HepG2 (cell line): ENCODE data around the gene SUZ12. TPM values are rescaled to one million over a fixed set of nuclear protein-coding genes. Genes with fewer than 3 reads are reported as not detected.
A peak's percentile ranks its signal among the peaks of the same experiment; 100 is the strongest.

Experiments used
- ATAC-seq: fragments of 200-7000 bp; cut with Tn5 transposase; 3 replicates; pipeline ENCODE4 v1.9.1; 2020; ENCODE audit warnings: mild to moderate bottlenecking, moderate library complexity
- BruUV-seq: library from RNA; stranded (reverse); fragments of 400-500 nt; replicated peaks from 2 replicates; lab custom pipeline; 2021; lab: Mats Ljungman, UMichigan
- CTCF ChIA-PET: fragments of 300-600 bp; formaldehyde crosslinking; extraction: SDS; loops from one replicate; lab custom pipeline; 2021; ENCODE audit warnings: low total read pairs, inconsistent platforms, low intra/inter-chr PET ratio; lab: Yijun Ruan, JAX
- POLR2A ChIA-PET: fragments of 350-600 bp; sonication (Branson Sonifier 250); formaldehyde crosslinking; loops from one replicate; lab custom pipeline; 2020; ENCODE audit warnings: antibody characterized with exemption, inconsistent platforms; lab: Yijun Ruan, JAX
- DNase-seq: peaks from one replicate; pipeline ENCODE4 v3.0.0-alpha.2; 2015; ENCODE audit warnings: low spot score
- FAIRE-seq: peaks from 3 replicates; lab custom pipeline; 2011; peaks lifted over from hg19 to GRCh38; lab: Jason Lieb, UNC
- H2AFZ ChIP-seq: one replicate; pipeline ENCODE4 v1.6.1; 2011; ENCODE audit warnings: low read length, inconsistent platforms
- H3K27ac ChIP-seq: fragments of 300-600 bp; 3 replicates; pipeline ENCODE4 v1.8.0; 2011; ENCODE audit warnings: mixed run types, mild to moderate bottlenecking, mixed read lengths, low read length, inconsistent platforms; ENCODE audit not compliant: insufficient read depth; ENCODE audit errors: extremely low read length
- H3K27me3 ChIP-seq, 2 experiments: fragments of 200-600 bp in 1 of 2; 2 replicates in 1 of 2; 3 replicates in 1 of 2; pipeline versions ENCODE4 v1.6.0 to v1.8.0; 2011; ENCODE audit warnings: low read length in 2 of 2, mild to moderate bottlenecking in 2 of 2, moderate library complexity in 2 of 2, inconsistent platforms in 1 of 2; ENCODE audit not compliant: insufficient read depth in 2 of 2, control insufficient read depth in 1 of 2
- H3K36me3 ChIP-seq, 2 experiments: fragments of 200-600 bp in 1 of 2; replicated peaks in 1 of 2; 2 replicates in 1 of 2; 3 replicates in 1 of 2; pipeline versions ENCODE4 v1.5.1 to v1.8.0; 2011; ENCODE audit warnings: low read length in 2 of 2, inconsistent platforms in 1 of 2; ENCODE audit not compliant: insufficient read depth in 2 of 2, control insufficient read depth in 1 of 2
- H3K4me1 ChIP-seq: 2 replicates; pipeline ENCODE4 v1.5.1; 2012; ENCODE audit warnings: low read length, inconsistent platforms; ENCODE audit not compliant: insufficient read depth
- H3K4me2 ChIP-seq: 2 replicates; pipeline ENCODE4 v1.6.0; 2011; ENCODE audit warnings: low read depth, low read length, inconsistent platforms
- H3K4me3 ChIP-seq, 3 experiments: fragments of 200-600 bp in 1 of 3; sonication (generic), shearing (Covaris generic) in 1 of 3; replicated peaks in 1 of 3; 2 replicates each; pipeline ENCODE4 v1.5.1; 2011 to 2016; ENCODE audit warnings: low read length in 3 of 3, inconsistent platforms in 2 of 3, low read depth in 2 of 3, mild to moderate bottlenecking in 2 of 3, control low read depth in 1 of 3, mixed read lengths in 1 of 3; ENCODE audit not compliant: insufficient read depth in 1 of 3
- H3K79me2 ChIP-seq: one replicate; pipeline ENCODE4 v1.6.1; 2011; ENCODE audit warnings: low read length, inconsistent platforms; ENCODE audit not compliant: insufficient read depth
- H3K9ac ChIP-seq: 2 replicates; pipeline ENCODE4 v1.6.0; 2011; ENCODE audit warnings: mild to moderate bottlenecking, low read depth, low read length, inconsistent platforms; ENCODE audit not compliant: insufficient read depth
- H3K9me3 ChIP-seq: 2 replicates; pipeline ENCODE4 v1.5.1; 2012; ENCODE audit warnings: mild to moderate bottlenecking, low read length
- H4K20me1 ChIP-seq: 2 replicates; pipeline ENCODE4 v1.6.0; 2011; ENCODE audit warnings: inconsistent platforms, mild to moderate bottlenecking, low read length, moderate library complexity; ENCODE audit not compliant: insufficient read depth
- PATZ1 ChIP-seq: sonication (generic); formaldehyde crosslinking; IDR thresholded peaks from 2 replicates; pipeline ENCODE4 v1.4.0; 2020; ENCODE audit warnings: missing genetic modification reagents
- PRDM4 ChIP-seq: sonication (generic); formaldehyde crosslinking; IDR thresholded peaks from 2 replicates; pipeline ENCODE4 v1.9.0; 2021; ENCODE audit warnings: missing genetic modification reagents, borderline replicate concordance
- SATB2 ChIP-seq: sonication (generic); formaldehyde crosslinking; IDR thresholded peaks from 2 replicates; pipeline ENCODE4 v1.5.0; 2020; ENCODE audit warnings: missing genetic modification reagents
- ZBTB1 ChIP-seq: sonication (generic); formaldehyde crosslinking; IDR thresholded peaks from 2 replicates; pipeline ENCODE4 v1.4.0; 2020; ENCODE audit warnings: missing genetic modification reagents, borderline replicate concordance
- ZKSCAN1 ChIP-seq: fragments of 150-350 bp; IDR thresholded peaks from 2 replicates; pipeline ENCODE4 v1.6.1; 2014; ENCODE audit warnings: low read length
- ZNF883 ChIP-seq: sonication (generic); formaldehyde crosslinking; IDR thresholded peaks from 2 replicates; pipeline ENCODE4 v1.5.1; 2020; ENCODE audit warnings: mild to moderate bottlenecking, missing genetic modification reagents; ENCODE audit errors: not compliant biosample characterization
- WGBS: methylation state at CpG from one replicate; pipeline ENCODE4 v1.1.6; 2017; ENCODE audit warnings: low lambda C conversion rate; 5-methylcytosine and 5-hydroxymethylcytosine counted together
- in situ Hi-C: cut with HindIII; loops from 2 replicates; pipeline ENCODE4 v1.10.0; 2017; ENCODE audit warnings: low pct_unique_long_range_greater_than_20kb; ENCODE audit not compliant: extremely low pct_ligation_motif_present
- intact Hi-C: fragments of 100-400 bp; cut with micrococcal nuclease; formaldehyde crosslinking; loops from one replicate; pipeline ENCODE4 v1.10.0; 2022; ENCODE audit not compliant: unreplicated experiment
- polyA plus RNA-seq, 8 experiments: library from polyadenylated mRNA; depleted of rRNA in 3 of 8; stranded (reverse) in 7 of 8; unstranded in 1 of 8; fragments of >200 nt; fragmentation: Illumina TruSeq in 4 of 8; extraction: Trizol in 4 of 8; gene quantifications; 2 replicates each; pipeline versions ENCODE4 v1.2.1 to v1.2.3, GENCODE V29; 2011 to 2016; ENCODE audit warnings: low read depth in 4 of 8, missing spikeins in 1 of 8, mixed read lengths in 1 of 8; ENCODE audit not compliant: insufficient read depth in 1 of 8
- total RNA-seq, 5 experiments: library from RNA; depleted of rRNA; stranded (reverse); fragments of >200 nt; fragmentation: Illumina TruSeq; extraction: Trizol; gene quantifications; 2 replicates each; pipeline ENCODE4 v1.2.3, GENCODE V29; 2016; ENCODE audit warnings: low read depth in 1 of 5
- TF ChIP-seq, protein P1 (sequence below): sonication (generic); formaldehyde crosslinking; IDR thresholded peaks from 2 replicates; pipeline ENCODE4 v1.9.0; 2021; ENCODE audit warnings: missing genetic modification reagents, mild to moderate bottlenecking, borderline replicate concordance

Gene SUZ12
- total and polyA plus RNA-seq, 2 of the 13 experiments (the other 11 are each of a cell fraction or from before 2014, with no cell fraction given) = 11.7 to 15.6 TPM

DNA sequence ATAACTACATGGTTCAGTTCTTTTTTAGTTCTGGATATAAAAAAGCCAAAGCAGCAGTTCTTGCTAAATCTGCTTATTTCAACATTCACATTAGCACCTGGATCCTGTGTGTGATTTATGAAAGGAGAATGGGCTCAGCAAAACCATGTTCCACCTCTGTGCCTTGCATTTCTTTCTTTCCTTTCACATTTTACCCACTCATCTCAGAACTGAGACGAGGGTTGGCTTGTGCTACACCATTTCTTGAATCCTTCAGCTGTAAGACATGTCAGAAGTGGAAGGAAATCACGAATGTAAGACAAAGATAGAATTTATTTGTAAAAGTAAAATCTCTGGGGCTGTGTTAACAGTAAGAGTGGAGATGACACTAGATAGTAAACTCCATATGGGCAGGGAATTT lies 34.1 kb upstream of the SUZ12 start:
- H4K20me1 ChIP-seq = no peaks in the 10 kb centered on the region
- 21% methylated on average over 2 of the region's 2 CpGs for WGBS
- no TSS peak for BruUV-seq
- peak overlapping the region; percentile 29 for H3K4me2 ChIP-seq
- no peak overlapping the region for H3K4me3 ChIP-seq
- peaks cover 18% of the 10 kb centered on the region for H3K79me2 ChIP-seq
- no peak for DNase-seq
- intact Hi-C loops (loop anchor here (1.0 to 5.0 kb wide), 2 partner anchors 35 to 37 kb away; partner anchors contain the start of gene SUZ12), in situ Hi-C loops (no loop called here)
- TF ChIP-seq ZKSCAN1 (no peak), ZNF883 (CRISPR knock-in tag) (no peak), PATZ1 (no peak), SATB2 (CRISPR knock-in tag) (no peak), PRDM4 (CRISPR knock-in tag) (no peak), ZBTB1 (no peak)
- TF ChIP-seq, protein P1, sequence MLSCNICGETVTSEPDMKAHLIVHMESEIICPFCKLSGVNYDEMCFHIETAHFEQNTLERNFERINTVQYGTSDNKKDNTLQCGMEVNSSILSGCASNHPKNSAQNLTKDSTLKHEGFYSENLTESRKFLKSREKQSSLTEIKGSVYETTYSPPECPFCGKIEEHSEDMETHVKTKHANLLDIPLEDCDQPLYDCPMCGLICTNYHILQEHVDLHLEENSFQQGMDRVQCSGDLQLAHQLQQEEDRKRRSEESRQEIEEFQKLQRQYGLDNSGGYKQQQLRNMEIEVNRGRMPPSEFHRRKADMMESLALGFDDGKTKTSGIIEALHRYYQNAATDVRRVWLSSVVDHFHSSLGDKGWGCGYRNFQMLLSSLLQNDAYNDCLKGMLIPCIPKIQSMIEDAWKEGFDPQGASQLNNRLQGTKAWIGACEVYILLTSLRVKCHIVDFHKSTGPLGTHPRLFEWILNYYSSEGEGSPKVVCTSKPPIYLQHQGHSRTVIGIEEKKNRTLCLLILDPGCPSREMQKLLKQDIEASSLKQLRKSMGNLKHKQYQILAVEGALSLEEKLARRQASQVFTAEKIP (CRISPR knock-in tag) = no peak
- H3K27me3 ChIP-seq = no peaks in the 10 kb centered on the region; a peak in 2 of 5 replicates
- H3K36me3 ChIP-seq = peaks cover 4 to 15% of the 10 kb centered on the region in 2 experiments; a peak in 4 of 5 replicates
- ATAC-seq = no peak
- H3K27ac ChIP-seq = no peak overlapping the region
- ChIA-PET POLR2A (no interaction called here), CTCF (no interaction called here)
- peaks cover 11% of the 10 kb centered on the region for H3K4me1 ChIP-seq
- no peak for FAIRE-seq
- peak overlapping the region; percentile 98 for H2AFZ ChIP-seq
- H3K9me3 ChIP-seq = no peaks in the 10 kb centered on the region
- H3K9ac ChIP-seq = no peak overlapping the region
